HepG2 (cell line): ENCODE results near the gene WWP2. TPM values are rescaled to one million over a fixed set of nuclear protein-coding genes. Genes with fewer than 3 reads are reported as not detected.

ENCODE experiments used
- AKAP8 ChIP-seq: sonication (generic); formaldehyde crosslinking; IDR thresholded peaks from 2 replicates; pipeline ENCODE4 v1.5.1; 2020; ENCODE audit warnings: mild to moderate bottlenecking, missing genetic modification reagents
- ATF5 ChIP-seq: sonication (generic); formaldehyde crosslinking; IDR thresholded peaks from 2 replicates; pipeline ENCODE4 v1.4.0; 2020; ENCODE audit warnings: mild to moderate bottlenecking, low read depth, missing genetic modification reagents
- BRCA1 ChIP-seq: sonication (generic); formaldehyde crosslinking; IDR thresholded peaks from 2 replicates; pipeline ENCODE4 v1.4.0; 2020; ENCODE audit warnings: missing genetic modification reagents
- DNMT1 ChIP-seq: sonication (generic); formaldehyde crosslinking; IDR thresholded peaks from 2 replicates; pipeline ENCODE4 v1.5.1; 2020; ENCODE audit warnings: mild to moderate bottlenecking, missing genetic modification reagents
- HINFP ChIP-seq: sonication (generic); formaldehyde crosslinking; IDR thresholded peaks from 2 replicates; pipeline ENCODE4 v1.4.0; 2020; ENCODE audit warnings: low read depth, mild to moderate bottlenecking, missing genetic modification reagents
- HMGA1 ChIP-seq: sonication (generic); formaldehyde crosslinking; conservative IDR thresholded peaks from 2 replicates; pipeline ENCODE4 v1.4.0; 2020; ENCODE audit warnings: missing genetic modification reagents
- JUNB ChIP-seq: sonication (generic); formaldehyde crosslinking; IDR thresholded peaks from 2 replicates; pipeline ENCODE4 v1.8.0; 2022; ENCODE audit warnings: missing genetic modification reagents, mild to moderate bottlenecking, borderline replicate concordance
- LCORL ChIP-seq, 2 experiments: fragments of 450-650 bp in 1 of 2; sonication (generic) in 1 of 2; formaldehyde crosslinking in 1 of 2; IDR thresholded peaks; 2 replicates each; pipeline versions ENCODE4 v1.5.0 to v1.6.1; 2017 to 2020; ENCODE audit warnings: antibody characterized with exemption in 1 of 2, missing genetic modification reagents in 1 of 2
- NR2C2 ChIP-seq: sonication (generic); formaldehyde crosslinking; IDR thresholded peaks from 2 replicates; pipeline ENCODE4 v1.4.0; 2020; ENCODE audit warnings: missing genetic modification reagents, mild to moderate bottlenecking, moderate library complexity, borderline replicate concordance
- TBX3 ChIP-seq: fragments of 450-650 bp; IDR thresholded peaks from 2 replicates; pipeline ENCODE4 v1.6.1; 2017; ENCODE audit warnings: antibody characterized with exemption, mild to moderate bottlenecking, inconsistent platforms, borderline replicate concordance
- ZEB1 ChIP-seq: IDR thresholded peaks from 2 replicates; pipeline ENCODE4 v1.6.1; 2012; ENCODE audit warnings: mild to moderate bottlenecking, low read depth, inconsistent platforms; ENCODE audit not compliant: insufficient replicate concordance
- ZNF235 ChIP-seq: sonication (generic); formaldehyde crosslinking; IDR thresholded peaks from 2 replicates; pipeline ENCODE4 v1.8.1; 2023; ENCODE audit warnings: mild to moderate bottlenecking, missing genetic modification reagents, borderline replicate concordance
- ZNF264 ChIP-seq: sonication (generic); formaldehyde crosslinking; IDR thresholded peaks from 2 replicates; pipeline ENCODE4 v1.4.0; 2020; ENCODE audit warnings: missing genetic modification reagents
- ZNF30 ChIP-seq: sonication (generic); formaldehyde crosslinking; IDR thresholded peaks from 2 replicates; pipeline ENCODE4 v1.5.0; 2020; ENCODE audit warnings: mild to moderate bottlenecking, missing genetic modification reagents
- ZNF318 ChIP-seq: sonication (generic); formaldehyde crosslinking; IDR thresholded peaks from 2 replicates; pipeline ENCODE4 v1.4.0; 2020; ENCODE audit warnings: mild to moderate bottlenecking, missing genetic modification reagents
- ZNF44 ChIP-seq: sonication (generic); formaldehyde crosslinking; IDR thresholded peaks from 2 replicates; pipeline ENCODE4 v1.5.1; 2020; ENCODE audit warnings: mild to moderate bottlenecking, missing genetic modification reagents
- ZNF883 ChIP-seq: sonication (generic); formaldehyde crosslinking; IDR thresholded peaks from 2 replicates; pipeline ENCODE4 v1.5.1; 2020; ENCODE audit warnings: mild to moderate bottlenecking, missing genetic modification reagents; ENCODE audit errors: not compliant biosample characterization
- polyA plus RNA-seq, 8 experiments: library from polyadenylated mRNA; depleted of rRNA in 3 of 8; stranded (reverse) in 7 of 8; unstranded in 1 of 8; fragments of >200 nt; fragmentation: Illumina TruSeq in 4 of 8; extraction: Trizol in 4 of 8; gene quantifications; 2 replicates each; pipeline versions ENCODE4 v1.2.1 to v1.2.3, GENCODE V29; 2011 to 2016; ENCODE audit warnings: low read depth in 4 of 8, missing spikeins in 1 of 8, mixed read lengths in 1 of 8; ENCODE audit not compliant: insufficient read depth in 1 of 8
- total RNA-seq, 5 experiments: library from RNA; depleted of rRNA; stranded (reverse); fragments of >200 nt; fragmentation: Illumina TruSeq; extraction: Trizol; gene quantifications; 2 replicates each; pipeline ENCODE4 v1.2.3, GENCODE V29; 2016; ENCODE audit warnings: low read depth in 1 of 5

WWP2 gene
- total and polyA plus RNA-seq, 2 of the 13 experiments (the other 11 are each of a cell fraction or from before 2014, with no cell fraction given), result 11.4 to 28.2 TPM

GRCh38 chr16:69754469-69755310 lies 7.4 kb upstream of the WWP2 start, which contains the start of gene NOB1 (continued):
- TF ChIP-seq ZNF318 (CRISPR knock-in tag) (peak; percentile 91; the same call in 1 of the 2 replicates), TBX3 (no peak), ZNF264 (CRISPR knock-in tag) (peak; percentile 57; the same call in 1 of the 2 replicates), LCORL (IDR thresholded peaks at IDR 0.05) (no peak), LCORL (CRISPR knock-in tag; IDR thresholded peaks at IDR 0.05) (peak; percentile 77), ZNF235 (CRISPR knock-in tag) (peak; percentile 77; the same call in 1 of the 2 replicates), ZNF30 (no peak), ZNF44 (CRISPR knock-in tag) (peak; percentile 97), ATF5 (CRISPR knock-in tag) (peak; percentile 90), HINFP (CRISPR knock-in tag) (peak; percentile 65; the same call in 1 of the 2 replicates), ZNF883 (CRISPR knock-in tag) (peak; percentile 98), AKAP8 (CRISPR knock-in tag) (peak; percentile 77; the same call in 1 of the 2 replicates), ZEB1 (peak; percentile 62), NR2C2 (peak; percentile 74; the same call in 1 of the 2 replicates), DNMT1 (CRISPR knock-in tag) (peak; percentile 89; the same call in 1 of the 2 replicates), BRCA1 (peak; percentile 65), JUNB (CRISPR knock-in tag) (no peak; the same call in 1 of the 2 replicates), HMGA1 (CRISPR knock-in tag) (no peak)
